ENCODE measurements around the gene TET2.

TET2 gene

GRCh38 chr4:105145903-105146275 is 787 bp upstream of the TET2 start:
- H3K36me3 ChIP-seq (ENCODE audit: control insufficient read depth, insufficient read depth, low read length): no peaks in the 10 kb centered on the region
- H3K4me1 ChIP-seq: no peaks in the 10 kb centered on the region
- peak overlapping the region; percentile 89 for H2AFZ ChIP-seq
- H3K9ac ChIP-seq: no peak overlapping the region
- H3K79me2 ChIP-seq: no peaks in the 10 kb centered on the region
- peak overlapping the region; percentile 86 for H3K4me2 ChIP-seq (ENCODE audit: low read length)
- H3K27ac ChIP-seq: peak overlapping the region; percentile 32
- no peak for TF ChIP-seq CTCF (IDR thresholded peaks at IDR 0.05)
- H3K27me3 ChIP-seq (ENCODE audit: control insufficient read depth, insufficient read depth, low read length): no peaks in the 10 kb centered on the region
- H3K9me3 ChIP-seq (ENCODE audit: control insufficient read depth, low read length): no peaks in the 10 kb centered on the region
- H3K4me3 ChIP-seq (ENCODE audit: low read depth, low read length): peak overlapping the region; percentile 98

- H3K79me2 ChIP-seq: no peaks in the 10 kb centered on the region
- peak overlapping the region; percentile 86 for H3K4me2 ChIP-seq (ENCODE audit: low read length)
- no peaks in the 10 kb centered on the region for H3K27me3 ChIP-seq (ENCODE audit: control insufficient read depth, insufficient read depth, low read length)
- H3K4me3 ChIP-seq (ENCODE audit: low read depth, low read length): peak overlapping the region; percentile 98
- peak overlapping the region; percentile 35 for H3K9ac ChIP-seq
- H3K36me3 ChIP-seq (ENCODE audit: control insufficient read depth, insufficient read depth, low read length): no peaks in the 10 kb centered on the region
- no peaks in the 10 kb centered on the region for H3K9me3 ChIP-seq (ENCODE audit: control insufficient read depth, low read length)
- H3K4me1 ChIP-seq: no peaks in the 10 kb centered on the region
- peak overlapping the region; percentile 85 for H2AFZ ChIP-seq
- no peak for TF ChIP-seq CTCF (IDR thresholded peaks at IDR 0.05)
- H3K27ac ChIP-seq: peak overlapping the region; percentile 70
These were observed 408 bp downstream of the TET2 start for GRCh38 chr4:105147016-105147552.

GRCh38 chr4:105147553-105148161 is 981 bp downstream of the TET2 start:
- Histone ChIP-seq H3K27ac (peak overlapping the region; percentile 70), H3K27me3 (ENCODE audit: control insufficient read depth, insufficient read depth, low read length) (no peaks in the 10 kb centered on the region), H3K79me2 (no peaks in the 10 kb centered on the region), H3K9ac (peak overlapping the region; percentile 35), H3K4me2 (ENCODE audit: low read length) (peak overlapping the region; percentile 86), H3K4me1 (no peaks in the 10 kb centered on the region), H3K36me3 (ENCODE audit: control insufficient read depth, insufficient read depth, low read length) (no peaks in the 10 kb centered on the region), H2AFZ (peak overlapping the region; percentile 85), H3K9me3 (ENCODE audit: control insufficient read depth, low read length) (no peaks in the 10 kb centered on the region), H3K4me3 (ENCODE audit: low read depth, low read length) (peak overlapping the region; percentile 98)
- TF ChIP-seq CTCF (IDR thresholded peaks at IDR 0.05): no peak

DNA sequence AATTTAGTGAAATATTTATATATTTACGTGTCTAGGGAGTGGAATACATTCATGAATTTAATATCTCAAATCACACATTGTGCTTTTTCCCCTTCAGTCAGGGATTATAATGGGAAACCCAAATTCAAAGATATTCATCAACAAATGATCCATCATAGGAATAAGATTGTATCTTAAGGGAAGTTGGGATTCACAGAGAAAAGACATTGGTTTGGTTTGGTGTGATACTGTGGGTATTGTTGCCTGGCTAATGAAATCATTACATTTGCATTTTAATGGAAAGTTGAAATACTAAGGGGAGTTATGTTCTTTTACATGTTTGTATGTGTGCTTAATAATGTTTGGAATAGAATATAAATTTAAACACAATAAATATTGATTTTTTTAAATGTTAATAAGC is 1.7 kb downstream of the TET2 start:
- Histone ChIP-seq H3K4me3 (ENCODE audit: low read depth, low read length) (peak overlapping the region; percentile 98), H3K4me2 (ENCODE audit: low read length) (peak overlapping the region; percentile 86), H3K79me2 (no peaks in the 10 kb centered on the region), H3K27me3 (ENCODE audit: control insufficient read depth, insufficient read depth, low read length) (no peaks in the 10 kb centered on the region), H3K36me3 (ENCODE audit: control insufficient read depth, insufficient read depth, low read length) (no peaks in the 10 kb centered on the region), H3K4me1 (no peaks in the 10 kb centered on the region), H2AFZ (no peak overlapping the region), H3K9me3 (ENCODE audit: control insufficient read depth, low read length) (no peaks in the 10 kb centered on the region), H3K27ac (no peak overlapping the region), H3K9ac (no peak overlapping the region)
- TF ChIP-seq CTCF (IDR thresholded peaks at IDR 0.05): no peak

- TF ChIP-seq CTCF (IDR thresholded peaks at IDR 0.05): no peak
- Histone ChIP-seq H2AFZ (no peak overlapping the region), H3K9me3 (ENCODE audit: control insufficient read depth, low read length) (no peaks in the 10 kb centered on the region), H3K4me3 (ENCODE audit: low read depth, low read length) (peak overlapping the region; percentile 98), H3K4me1 (no peaks in the 10 kb centered on the region), H3K27me3 (ENCODE audit: control insufficient read depth, insufficient read depth, low read length) (no peaks in the 10 kb centered on the region), H3K36me3 (ENCODE audit: control insufficient read depth, insufficient read depth, low read length) (no peaks in the 10 kb centered on the region), H3K4me2 (ENCODE audit: low read length) (peak overlapping the region; percentile 86), H3K27ac (no peak overlapping the region), H3K79me2 (no peaks in the 10 kb centered on the region), H3K9ac (no peak overlapping the region)
These were observed 2.1 kb downstream of the TET2 start for GRCh38 chr4:105148776-105149175.
